ENCODE measurements around the gene WDR54. TPM values are rescaled to one million over a fixed set of nuclear protein-coding genes. Genes with fewer than 3 reads are reported as not detected.
"Not testable (repeated sequence)": the region's sequence is repeated elsewhere in the genome, so short reads cannot be mapped to it uniquely, and the experiment has no call there.

WDR54 gene
- polyA plus RNA-seq, 3 donors: 7.1 to 11.7 (median 7.9) TPM

GRCh38 chr2:74462786-74463105 is 41.2 kb downstream of the WDR54 start:
- intact Hi-C loops (cut with micrococcal nuclease): no loop called here
- peaks cover 0 to 3% (median 0%) of the 10 kb centered on the region in 7 donors for H3K9me3 Mint-ChIP-seq
- peaks cover 19 to 24% of the 10 kb centered on the region in 2 donors for H3K36me3 ChIP-seq (replicated peaks in 1 of 2; ENCODE audit: control insufficient read depth in 1 of 2, insufficient read depth in 2 of 2, low read length in 2 of 2)
- H3K27me3 ChIP-seq (ENCODE audit: control insufficient read depth in 2 of 2, insufficient read depth in 2 of 2, low read length in 2 of 2): no peaks in the 10 kb centered on the region
- WGBS (ENCODE audit: insufficient coverage): 100% methylated on average over 4 of the region's 4 CpGs
- peaks cover 6% of the 10 kb centered on the region for H4K20me1 ChIP-seq (ENCODE audit: insufficient read depth, low read length)
- peak overlapping the region in 1 of 7 donors; percentile 15 for H3K27ac Mint-ChIP-seq
- peaks cover 18 to 24% of the 10 kb centered on the region in 2 donors for H3K36me3 Mint-ChIP-seq
- H3K9me3 ChIP-seq (replicated peaks in 1 of 2; ENCODE audit: control insufficient read depth in 1 of 2, insufficient read depth in 1 of 2, low read length in 2 of 2): no peaks in the 10 kb centered on the region
- peaks cover 24 to 33% of the 10 kb centered on the region in 2 donors for H3K4me1 ChIP-seq (ENCODE audit: control insufficient read depth in 1 of 2, insufficient read depth in 2 of 2, low read length in 2 of 2)
- peaks cover 0 to 2% (median 0%) of the 10 kb centered on the region in 3 donors for H3K27me3 Mint-ChIP-seq (ENCODE audit: low read depth in 3 of 3)
- H3K4me1 Mint-ChIP-seq: peaks cover 36% of the 10 kb centered on the region
- H3K27ac ChIP-seq (ENCODE audit: low read depth in 1 of 2, low read length in 2 of 2): no peak overlapping the region
- no peak overlapping the region for H3K4me3 ChIP-seq (replicated peaks in 1 of 3; ENCODE audit: low read depth in 2 of 3, low read length in 3 of 3)
- DNase-seq: no peak
- no peak overlapping the region for H3K9ac ChIP-seq (ENCODE audit: insufficient read depth, low read length, poor library complexity, severe bottlenecking)
- peak overlapping the region in 1 of 2 donors; percentile 25 for H3K4me3 Mint-ChIP-seq
- no peak for TF ChIP-seq CTCF (IDR thresholded peaks at IDR 0.05)
- H2AFZ ChIP-seq (ENCODE audit: insufficient read depth, low read depth, low read length, poor library complexity, severe bottlenecking): no peak overlapping the region
- no peak overlapping the region for H3K4me2 ChIP-seq (replicated peaks; ENCODE audit: extremely low read depth, low read length, poor library complexity, severe bottlenecking)
- peaks cover 20% of the 10 kb centered on the region for H3K79me2 ChIP-seq (ENCODE audit: insufficient read depth, low read length)

GRCh38 chr2:74464406-74464805 is 42.9 kb downstream of the WDR54 start:
- WGBS (ENCODE audit: insufficient coverage): 18% methylated on average over 11 of the region's 13 CpGs
- peak overlapping the region in 4 of 7 donors; percentile 43 to 75 (median 70) for H3K27ac Mint-ChIP-seq

DNA sequence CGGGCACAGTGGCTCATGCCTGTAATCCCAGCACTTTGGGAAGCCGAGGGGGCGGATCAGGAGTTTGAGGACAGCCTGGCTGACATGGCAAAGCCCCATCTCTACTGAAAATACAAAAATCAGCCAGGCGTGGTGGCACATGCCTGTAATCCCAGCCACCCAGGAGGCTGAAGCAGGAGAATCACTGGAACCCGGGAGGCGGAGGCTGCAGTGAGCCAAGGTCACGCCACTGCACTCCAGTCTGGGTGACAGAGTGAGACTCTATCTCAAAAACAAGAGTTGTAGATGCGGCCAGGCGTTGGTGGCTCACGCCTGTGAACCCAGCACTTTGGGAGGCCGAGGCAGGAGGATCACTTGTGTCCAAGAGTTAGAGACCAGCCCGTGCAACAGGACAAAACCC is 49.2 kb downstream of the WDR54 start:
- Mint-ChIP-seq H3K27ac (peak overlapping the region in 1 of 7 donors; percentile 60), H3K36me3 (peaks cover 19 to 28% of the 10 kb centered on the region in 2 donors), H3K4me1 (peaks cover 24% of the 10 kb centered on the region)
- 100% methylated on average over 9 of the region's 12 CpGs for WGBS (ENCODE audit: insufficient coverage)
- H2AFZ ChIP-seq (ENCODE audit: insufficient read depth, low read depth, low read length, poor library complexity, severe bottlenecking); H3K4me3 Mint-ChIP-seq; H3K27me3 ChIP-seq (ENCODE audit: control insufficient read depth in 2 of 2, insufficient read depth in 2 of 2, low read length in 2 of 2); H3K4me2 ChIP-seq (replicated peaks; ENCODE audit: extremely low read depth, low read length, poor library complexity, severe bottlenecking); H3K9me3 Mint-ChIP-seq; intact Hi-C loops (cut with micrococcal nuclease); H3K27ac ChIP-seq (ENCODE audit: low read depth in 1 of 2, low read length in 2 of 2); H3K27me3 Mint-ChIP-seq (ENCODE audit: low read depth in 3 of 3); H3K9ac ChIP-seq (ENCODE audit: insufficient read depth, low read length, poor library complexity, severe bottlenecking); DNase-seq; H4K20me1 ChIP-seq (ENCODE audit: insufficient read depth, low read length); H3K9me3 ChIP-seq (replicated peaks in 1 of 2; ENCODE audit: control insufficient read depth in 1 of 2, insufficient read depth in 1 of 2, low read length in 2 of 2); H3K4me3 ChIP-seq (replicated peaks in 1 of 3; ENCODE audit: low read depth in 2 of 3, low read length in 3 of 3): not testable (repeated sequence)
- peaks cover 13% of the 10 kb centered on the region for H3K79me2 ChIP-seq (ENCODE audit: insufficient read depth, low read length)
- peaks cover 25 to 32% of the 10 kb centered on the region in 2 donors for H3K4me1 ChIP-seq (ENCODE audit: control insufficient read depth in 1 of 2, insufficient read depth in 2 of 2, low read length in 2 of 2)
- peaks cover 14 to 16% of the 10 kb centered on the region in 2 donors for H3K36me3 ChIP-seq (replicated peaks in 1 of 2; ENCODE audit: control insufficient read depth in 1 of 2, insufficient read depth in 2 of 2, low read length in 2 of 2)

More at GRCh38 chr2:74464406-74464805, 42.9 kb downstream of the WDR54 start:
- H3K36me3 Mint-ChIP-seq: peaks cover 18 to 24% of the 10 kb centered on the region in 2 donors
- no peak for TF ChIP-seq CTCF (IDR thresholded peaks at IDR 0.05)
- peak overlapping the region; percentile 83 for H2AFZ ChIP-seq (ENCODE audit: insufficient read depth, low read depth, low read length, poor library complexity, severe bottlenecking)
- peak overlapping the region; percentile 51 to 86 (median 53) for H3K4me3 ChIP-seq (replicated peaks in 1 of 3; ENCODE audit: low read depth in 2 of 3, low read length in 3 of 3)
- peaks cover 13% of the 10 kb centered on the region for H3K79me2 ChIP-seq (ENCODE audit: insufficient read depth, low read length)
- no peaks in the 10 kb centered on the region for H3K27me3 ChIP-seq (ENCODE audit: control insufficient read depth in 2 of 2, insufficient read depth in 2 of 2, low read length in 2 of 2)
- peaks cover 0 to 3% (median 0%) of the 10 kb centered on the region in 7 donors for H3K9me3 Mint-ChIP-seq
- H3K27me3 Mint-ChIP-seq (ENCODE audit: low read depth in 3 of 3): no peaks in the 10 kb centered on the region
- peak overlapping the region; percentile 79 for H3K9ac ChIP-seq (ENCODE audit: insufficient read depth, low read length, poor library complexity, severe bottlenecking)
- H3K4me1 Mint-ChIP-seq: peaks cover 27% of the 10 kb centered on the region
- H3K4me3 Mint-ChIP-seq: peak overlapping the region; percentile 91 to 97
- H3K4me1 ChIP-seq (ENCODE audit: control insufficient read depth in 1 of 2, insufficient read depth in 2 of 2, low read length in 2 of 2): peaks cover 14 to 23% of the 10 kb centered on the region in 2 donors
- peaks cover 19 to 24% of the 10 kb centered on the region in 2 donors for H3K36me3 ChIP-seq (replicated peaks in 1 of 2; ENCODE audit: control insufficient read depth in 1 of 2, insufficient read depth in 2 of 2, low read length in 2 of 2)
- H4K20me1 ChIP-seq (ENCODE audit: insufficient read depth, low read length): peaks cover 6% of the 10 kb centered on the region
- H3K27ac ChIP-seq (ENCODE audit: low read depth in 1 of 2, low read length in 2 of 2): peak overlapping the region in 1 of 2 donors; percentile 93
- H3K4me2 ChIP-seq (replicated peaks; ENCODE audit: extremely low read depth, low read length, poor library complexity, severe bottlenecking): peak overlapping the region; percentile 94
- intact Hi-C loops (cut with micrococcal nuclease): no loop called here
- H3K9me3 ChIP-seq (replicated peaks in 1 of 2; ENCODE audit: control insufficient read depth in 1 of 2, insufficient read depth in 1 of 2, low read length in 2 of 2): no peaks in the 10 kb centered on the region
- DNase-seq: no peak

Measured in CD14-positive monocyte (primary cell).